ENCODE measurements around the gene ARG2.

ARG2 gene

GRCh38 chr14:67619446-67620216 is at the start of gene ARG2:
Gene ARG2 (plus strand): TSS chr14:67619920. CDS start chr14:67619978, 58 bp downstream.
- peak; percentile 99 for DNase-seq

GRCh38 chr14:67570453-67570852 is 49.3 kb upstream of the ARG2 start:
- DNase-seq: no peak

GRCh38 chr14:67571275-67571990 is 48.3 kb upstream of the ARG2 start:
- peak; percentile 68 for DNase-seq

- no peak for DNase-seq
Measured at GRCh38 chr14:67571991-67572323, 47.8 kb upstream of the ARG2 start.

- DNase-seq: no peak
Measured at GRCh38 chr14:67572608-67573007, 47.1 kb upstream of the ARG2 start.

- DNase-seq: peak; percentile 21
Measured at GRCh38 chr14:67573228-67574010, 46.3 kb upstream of the ARG2 start.

- no peak for DNase-seq
Measured at GRCh38 chr14:67574156-67574555, 45.6 kb upstream of the ARG2 start.

- DNase-seq: no peak
Measured at GRCh38 chr14:67574806-67575205, 44.9 kb upstream of the ARG2 start.

GRCh38 chr14:67575684-67576083 is 44.0 kb upstream of the ARG2 start:
- no peak for DNase-seq

GRCh38 chr14:67576216-67576955 is 43.3 kb upstream of the ARG2 start:
- DNase-seq: no peak

GRCh38 chr14:67577181-67577808 is 42.4 kb upstream of the ARG2 start:
- DNase-seq: no peak

GRCh38 chr14:67577909-67578749 is 41.6 kb upstream of the ARG2 start:
- peak; percentile 26 for DNase-seq

GRCh38 chr14:67579040-67579439 is 40.7 kb upstream of the ARG2 start:
- no peak for DNase-seq

- no peak for DNase-seq
Measured at GRCh38 chr14:67579636-67580035, 40.1 kb upstream of the ARG2 start.

- DNase-seq: no peak
Measured at GRCh38 chr14:67580336-67581171, 39.2 kb upstream of the ARG2 start.

GRCh38 chr14:67581643-67582042 is 38.1 kb upstream of the ARG2 start:
- no peak for DNase-seq

- peak; percentile 13 for DNase-seq
Measured at GRCh38 chr14:67582061-67582460, 37.7 kb upstream of the ARG2 start.

- peak; percentile 71 for DNase-seq
Measured at GRCh38 chr14:67583711-67584644, 35.7 kb upstream of the ARG2 start.

- DNase-seq: no peak
Measured at GRCh38 chr14:67584978-67585377, 34.7 kb upstream of the ARG2 start.
